ENCODE data around the gene MPHOSPH6. TPM values are rescaled to one million over a fixed set of nuclear protein-coding genes. Genes with fewer than 3 reads are reported as not detected.

Gene MPHOSPH6
- total RNA-seq, 3 donors from 2014 or later, result 16.4 to 23.8 (median 20.8) TPM

DNA sequence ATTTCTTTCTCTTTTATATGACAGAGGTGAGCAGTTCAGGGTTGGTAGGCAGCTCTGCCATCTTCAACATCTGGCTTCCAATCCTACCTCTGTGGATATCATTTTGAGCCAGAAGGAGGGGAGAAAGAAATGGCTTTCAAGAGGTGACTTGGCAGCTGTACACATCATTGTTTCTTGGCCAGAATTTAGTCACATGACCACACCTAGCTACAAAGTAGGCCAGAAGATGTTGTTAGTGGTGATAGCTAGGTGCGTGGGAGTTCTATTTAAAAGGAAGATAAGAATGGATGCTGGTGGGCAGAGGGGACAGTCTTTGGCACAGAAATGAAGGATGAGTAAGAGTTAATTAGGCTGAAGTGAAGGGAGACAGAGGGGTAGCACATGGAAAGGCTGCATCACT, 29.2 kb upstream of the MPHOSPH6 start:
- no peak overlapping the region for H3K4me3 ChIP-seq
- ATAC-seq, result no peak
- intact Hi-C loops (cut with DNase I, micrococcal nuclease), result no loop called here

DNA sequence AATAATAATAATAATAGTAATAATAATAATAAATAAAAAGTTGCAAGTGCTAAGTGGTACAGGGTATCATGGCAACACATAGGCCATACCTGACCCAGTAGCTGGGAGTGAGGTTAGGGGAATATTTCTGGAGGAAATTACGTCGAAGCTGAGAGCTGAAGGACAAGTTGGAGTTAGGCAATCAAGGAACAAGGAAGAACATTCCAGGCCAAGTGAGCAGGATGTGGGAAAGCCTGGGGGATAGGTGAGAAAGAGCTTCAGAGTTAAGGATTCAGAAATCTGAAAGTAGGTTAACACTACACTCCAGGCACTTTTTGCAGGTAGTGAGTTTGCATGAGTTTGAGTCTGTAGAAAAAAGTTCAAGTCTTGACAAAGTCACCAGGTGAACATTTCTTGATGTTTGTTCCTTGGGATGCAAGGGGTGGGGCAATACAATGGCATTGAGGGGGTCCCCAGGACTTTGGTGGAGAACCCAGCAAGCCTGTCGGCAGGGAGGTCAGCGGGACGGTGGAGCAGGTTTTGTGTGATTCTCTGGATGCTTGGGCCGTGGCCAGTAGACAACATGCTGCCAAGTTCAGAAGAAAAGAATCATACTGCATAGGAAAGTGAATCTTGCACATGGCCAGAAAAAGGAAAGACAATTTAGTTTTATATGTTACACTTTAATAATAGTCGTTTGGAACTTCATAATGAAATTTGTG, 27.7 kb upstream of the MPHOSPH6 start:
- no peaks in the 10 kb centered on the region for H3K4me1 ChIP-seq (ENCODE audit: low read depth)
- H3K4me3 ChIP-seq, result no peak overlapping the region
- H3K36me3 ChIP-seq (ENCODE audit: low read depth), result no peaks in the 10 kb centered on the region
- TF ChIP-seq, protein P1, sequence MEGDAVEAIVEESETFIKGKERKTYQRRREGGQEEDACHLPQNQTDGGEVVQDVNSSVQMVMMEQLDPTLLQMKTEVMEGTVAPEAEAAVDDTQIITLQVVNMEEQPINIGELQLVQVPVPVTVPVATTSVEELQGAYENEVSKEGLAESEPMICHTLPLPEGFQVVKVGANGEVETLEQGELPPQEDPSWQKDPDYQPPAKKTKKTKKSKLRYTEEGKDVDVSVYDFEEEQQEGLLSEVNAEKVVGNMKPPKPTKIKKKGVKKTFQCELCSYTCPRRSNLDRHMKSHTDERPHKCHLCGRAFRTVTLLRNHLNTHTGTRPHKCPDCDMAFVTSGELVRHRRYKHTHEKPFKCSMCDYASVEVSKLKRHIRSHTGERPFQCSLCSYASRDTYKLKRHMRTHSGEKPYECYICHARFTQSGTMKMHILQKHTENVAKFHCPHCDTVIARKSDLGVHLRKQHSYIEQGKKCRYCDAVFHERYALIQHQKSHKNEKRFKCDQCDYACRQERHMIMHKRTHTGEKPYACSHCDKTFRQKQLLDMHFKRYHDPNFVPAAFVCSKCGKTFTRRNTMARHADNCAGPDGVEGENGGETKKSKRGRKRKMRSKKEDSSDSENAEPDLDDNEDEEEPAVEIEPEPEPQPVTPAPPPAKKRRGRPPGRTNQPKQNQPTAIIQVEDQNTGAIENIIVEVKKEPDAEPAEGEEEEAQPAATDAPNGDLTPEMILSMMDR (IDR thresholded peaks at IDR 0.05), result no peak
- no peaks in the 10 kb centered on the region for H3K9me3 ChIP-seq
- DNase-seq, result no peak
- peak; percentile 61 for ATAC-seq
- intact Hi-C loops (cut with DNase I, micrococcal nuclease), result no loop called here

More for the DNA sequence above, 29.2 kb upstream of the MPHOSPH6 start:
- H3K4me1 ChIP-seq (ENCODE audit: low read depth), result no peaks in the 10 kb centered on the region
- no peaks in the 10 kb centered on the region for H3K36me3 ChIP-seq (ENCODE audit: low read depth)
- DNase-seq, result no peak
- TF ChIP-seq, protein P1 (IDR thresholded peaks at IDR 0.05), result no peak
- H3K9me3 ChIP-seq, result no peaks in the 10 kb centered on the region

DNA sequence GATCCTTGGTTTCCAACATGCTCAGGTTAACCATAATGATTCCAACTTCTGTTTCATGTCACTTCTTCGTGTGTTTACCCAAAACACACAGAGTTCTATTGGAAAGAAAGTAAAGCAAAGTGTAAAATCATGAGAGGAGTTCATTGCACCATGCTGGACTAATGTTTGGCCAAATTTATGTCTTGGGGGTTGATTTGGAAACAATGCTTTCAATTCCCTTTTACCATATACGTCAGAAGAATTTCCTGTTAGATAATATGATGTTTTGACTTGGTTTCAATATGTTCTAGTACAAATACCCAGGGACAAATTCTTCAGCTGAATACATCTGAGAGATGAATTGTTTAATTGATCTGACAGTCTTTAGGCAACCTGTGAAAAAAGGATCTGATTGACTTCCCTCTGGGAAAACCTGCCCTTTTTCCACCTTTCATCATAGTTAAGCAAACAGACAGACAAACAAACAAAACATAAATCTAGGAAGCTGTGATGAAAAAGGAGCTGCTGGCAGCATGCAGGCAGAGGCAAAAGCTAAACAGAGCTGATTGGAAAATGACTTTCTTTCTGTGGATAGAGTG, 26.0 kb upstream of the MPHOSPH6 start:
- no peaks in the 10 kb centered on the region for H3K36me3 ChIP-seq (ENCODE audit: low read depth)
- H3K4me1 ChIP-seq (ENCODE audit: low read depth), result no peaks in the 10 kb centered on the region
- intact Hi-C loops (cut with DNase I, micrococcal nuclease), result no loop called here
- H3K4me3 ChIP-seq, result no peak overlapping the region
- ATAC-seq (peak; percentile 52), DNase-seq (no peak)
- H3K9me3 ChIP-seq, result no peaks in the 10 kb centered on the region
- TF ChIP-seq, protein P1 (IDR thresholded peaks at IDR 0.05), result no peak

DNA sequence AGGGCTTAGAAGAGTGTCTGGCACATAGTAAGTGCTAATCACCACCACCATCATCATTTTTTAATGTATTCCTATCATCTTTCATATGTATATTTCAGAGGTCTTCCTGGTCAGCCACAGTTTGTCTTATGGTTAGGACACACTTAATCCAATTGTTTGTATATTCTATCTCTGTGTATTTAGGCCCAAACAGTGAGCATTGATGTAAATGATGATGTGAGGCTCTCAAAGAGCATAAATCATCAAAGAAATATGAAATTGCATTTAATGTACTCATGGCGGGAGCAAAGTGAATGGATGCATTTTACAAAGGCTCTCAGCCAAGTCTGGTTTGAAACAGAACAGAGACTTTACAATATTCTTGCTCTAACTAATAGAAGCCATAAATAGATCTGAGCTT, 24.1 kb upstream of the MPHOSPH6 start:
- ATAC-seq, result no peak
- no peaks in the 10 kb centered on the region for H3K36me3 ChIP-seq (ENCODE audit: low read depth)
- no peak overlapping the region for H3K4me3 ChIP-seq
- intact Hi-C loops (cut with DNase I, micrococcal nuclease), result no loop called here
- H3K9me3 ChIP-seq, result no peaks in the 10 kb centered on the region
- TF ChIP-seq, protein P1 (IDR thresholded peaks at IDR 0.05), result no peak
- DNase-seq, result no peak
- no peaks in the 10 kb centered on the region for H3K4me1 ChIP-seq (ENCODE audit: low read depth)

DNA sequence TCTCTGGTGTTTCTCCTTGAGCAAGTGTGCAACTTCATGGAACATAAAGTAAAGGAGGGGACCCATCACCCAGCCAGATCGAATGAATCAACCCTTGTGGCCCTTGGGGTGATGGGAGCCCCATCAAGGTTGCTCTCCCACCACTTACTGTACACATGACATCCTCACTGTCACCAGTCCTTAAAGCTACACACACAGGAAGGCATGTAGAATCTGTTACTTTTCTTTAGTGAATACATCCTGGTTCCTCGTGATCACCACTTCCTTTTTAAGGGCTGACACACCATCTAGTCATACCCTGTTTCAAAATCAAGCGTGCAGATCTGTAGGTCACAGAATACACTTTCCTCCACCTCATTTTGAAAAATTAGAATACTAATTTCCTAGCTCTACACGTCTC, 22.6 kb upstream of the MPHOSPH6 start:
- peak in 1 of 3 donors; percentile 7 for DNase-seq
- ATAC-seq, result peak; percentile 56
- no peaks in the 10 kb centered on the region for H3K9me3 ChIP-seq
- H3K4me1 ChIP-seq (ENCODE audit: low read depth), result no peaks in the 10 kb centered on the region
- H3K4me3 ChIP-seq, result no peak overlapping the region
- intact Hi-C loops (cut with DNase I, micrococcal nuclease), result no loop called here
- TF ChIP-seq, protein P1 (IDR thresholded peaks at IDR 0.05), result no peak
- H3K36me3 ChIP-seq (ENCODE audit: low read depth), result no peaks in the 10 kb centered on the region
